Measurements from ENCODE around the gene SLC2A13.

Gene SLC2A13

DNA sequence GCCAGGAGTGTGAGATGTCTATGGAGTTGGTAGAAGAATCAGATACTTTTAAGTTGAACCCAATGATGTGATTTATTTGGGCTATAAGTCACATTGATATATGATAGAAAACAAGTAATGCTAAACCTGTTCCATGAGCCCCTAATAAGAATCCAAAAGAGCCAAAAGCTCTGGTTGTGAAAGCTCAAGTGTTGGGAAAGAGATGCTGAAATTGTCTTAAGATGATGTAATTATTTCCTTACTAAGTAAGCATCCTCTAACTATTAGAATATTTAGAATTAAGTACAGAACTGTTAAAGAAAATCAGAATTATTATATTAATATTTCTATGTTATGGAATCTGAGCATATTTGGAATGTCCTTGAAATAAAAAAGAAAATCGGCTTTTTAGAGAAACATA is 17.6 kb upstream of the SLC2A13 start:
- Histone ChIP-seq H3K4me2 (ENCODE audit: low read length) (no peak overlapping the region), H3K14ac (ENCODE audit: low read length) (no peak overlapping the region), H3K4me1 (ENCODE audit: control insufficient read depth in 1 of 2, insufficient read depth in 2 of 2, low read length in 2 of 2) (no peaks in the 10 kb centered on the region), H3K79me1 (ENCODE audit: low read length) (no peaks in the 10 kb centered on the region), H2AK5ac (ENCODE audit: low read length) (no peak overlapping the region), H2AFZ (ENCODE audit: insufficient read depth, low read length, poor library complexity) (no peak overlapping the region), H3K18ac (ENCODE audit: low read length) (no peak overlapping the region), H3K9me3 (ENCODE audit: insufficient read depth, low read depth, low read length) (no peaks in the 10 kb centered on the region), H3K4me3 (ENCODE audit: low read depth, low read length) (no peak overlapping the region), H3K23ac (ENCODE audit: low read length) (no peak overlapping the region), H4K12ac (ENCODE audit: low read depth, low read length) (no peak overlapping the region), H3K4ac (ENCODE audit: low read depth, low read length) (no peak overlapping the region), H2BK120ac (ENCODE audit: insufficient read depth, low read length, poor library complexity) (no peak overlapping the region), H3K36me3 (ENCODE audit: control insufficient read depth in 1 of 2, insufficient read depth in 2 of 2, low read length in 2 of 2) (no peaks in the 10 kb centered on the region), H2BK5ac (ENCODE audit: low read depth, low read length, poor library complexity) (no peak overlapping the region), H3K27me3 (ENCODE audit: insufficient read depth, low read length) (no peaks in the 10 kb centered on the region), H4K91ac (ENCODE audit: low read depth, low read length) (no peak overlapping the region), H4K8ac (ENCODE audit: low read depth, low read length) (no peak overlapping the region), H3K9ac (ENCODE audit: low read length) (no peak overlapping the region), H3K79me2 (ENCODE audit: control insufficient read depth, insufficient read depth, low read length, poor library complexity) (no peaks in the 10 kb centered on the region), H3K27ac (ENCODE audit: low read depth, low read length) (no peak overlapping the region), H2BK12ac (ENCODE audit: low read length) (no peak overlapping the region)
- no CpG with 5 or more reads among the region's 1 CpG for WGBS (ENCODE audit: extremely low coverage, insufficient coverage, insufficient read length)
- peak in 1 of 2 donors; percentile 15 for DNase-seq

DNA sequence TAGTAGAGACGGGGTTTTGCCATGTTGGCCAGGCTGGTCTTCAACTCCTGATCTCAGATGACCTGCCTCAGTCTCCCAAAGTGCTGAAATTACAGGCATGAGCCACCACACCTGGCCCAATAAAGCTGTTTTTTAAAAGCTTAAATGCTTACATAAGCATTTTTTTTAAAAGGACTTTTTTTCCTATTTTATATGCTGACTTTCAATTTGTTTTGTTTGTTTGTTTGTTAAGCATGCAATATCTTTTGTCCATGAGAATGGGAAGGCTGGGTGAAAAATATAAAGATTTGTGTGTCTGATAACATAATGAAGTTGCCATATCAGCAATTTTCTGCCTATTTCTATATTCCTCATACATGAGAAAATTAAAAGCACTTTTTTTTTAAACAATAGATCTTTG is 17.0 kb upstream of the SLC2A13 start:
- H2BK120ac ChIP-seq (ENCODE audit: insufficient read depth, low read length, poor library complexity): no peak overlapping the region
- no peak overlapping the region for H3K4me3 ChIP-seq (ENCODE audit: low read depth, low read length)
- H3K27me3 ChIP-seq (ENCODE audit: insufficient read depth, low read length): no peaks in the 10 kb centered on the region
- H3K4me2 ChIP-seq (ENCODE audit: low read length): no peak overlapping the region
- no peaks in the 10 kb centered on the region for H3K79me2 ChIP-seq (ENCODE audit: control insufficient read depth, insufficient read depth, low read length, poor library complexity)
- no peak overlapping the region for H2BK12ac ChIP-seq (ENCODE audit: low read length)
- no peak overlapping the region for H3K4ac ChIP-seq (ENCODE audit: low read depth, low read length)
- H3K14ac ChIP-seq (ENCODE audit: low read length): no peak overlapping the region
- no peak overlapping the region for H3K23ac ChIP-seq (ENCODE audit: low read length)
- H4K12ac ChIP-seq (ENCODE audit: low read depth, low read length): no peak overlapping the region
- no peaks in the 10 kb centered on the region for H3K4me1 ChIP-seq (ENCODE audit: control insufficient read depth in 1 of 2, insufficient read depth in 2 of 2, low read length in 2 of 2)
- no peak overlapping the region for H3K18ac ChIP-seq (ENCODE audit: low read length)
- H3K36me3 ChIP-seq (ENCODE audit: control insufficient read depth in 1 of 2, insufficient read depth in 2 of 2, low read length in 2 of 2): no peaks in the 10 kb centered on the region
- no peak overlapping the region for H4K8ac ChIP-seq (ENCODE audit: low read depth, low read length)
- H4K91ac ChIP-seq (ENCODE audit: low read depth, low read length): no peak overlapping the region
- DNase-seq: no peak
- no peak overlapping the region for H3K9ac ChIP-seq (ENCODE audit: low read length)
- no peak overlapping the region for H2AFZ ChIP-seq (ENCODE audit: insufficient read depth, low read length, poor library complexity)
- H2BK5ac ChIP-seq (ENCODE audit: low read depth, low read length, poor library complexity): no peak overlapping the region
- no peak overlapping the region for H3K27ac ChIP-seq (ENCODE audit: low read depth, low read length)
- no CpG with 5 or more reads among the region's 1 CpG for WGBS (ENCODE audit: extremely low coverage, insufficient coverage, insufficient read length)
- H3K79me1 ChIP-seq (ENCODE audit: low read length): no peaks in the 10 kb centered on the region
- H2AK5ac ChIP-seq (ENCODE audit: low read length): no peak overlapping the region
- no peaks in the 10 kb centered on the region for H3K9me3 ChIP-seq (ENCODE audit: insufficient read depth, low read depth, low read length)

DNA sequence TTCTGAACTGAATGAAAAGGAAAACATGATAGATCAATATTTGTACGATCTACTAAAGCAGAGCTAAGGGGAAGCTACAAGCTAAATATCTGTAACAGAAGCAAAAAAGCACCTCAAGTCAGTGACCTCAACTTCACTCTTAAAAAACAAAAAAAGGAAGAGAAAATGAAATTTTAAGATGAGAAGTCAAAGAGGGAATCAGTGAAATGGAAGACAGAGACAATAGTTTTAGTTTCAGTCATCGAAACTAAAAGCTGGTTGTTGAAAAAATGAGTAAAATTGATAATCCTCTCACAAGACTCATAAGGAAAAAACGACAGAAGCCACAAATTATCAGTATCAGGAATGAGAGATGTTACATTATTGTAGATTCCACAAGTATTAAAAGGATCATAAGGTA is 11.9 kb upstream of the SLC2A13 start:
- WGBS (ENCODE audit: extremely low coverage, insufficient coverage, insufficient read length): no CpG with 5 or more reads among the region's 3 CpGs
- H3K9me3 ChIP-seq (ENCODE audit: insufficient read depth, low read depth, low read length): no peaks in the 10 kb centered on the region
- H3K4me1 ChIP-seq (ENCODE audit: control insufficient read depth in 1 of 2, insufficient read depth in 2 of 2, low read length in 2 of 2): no peaks in the 10 kb centered on the region
- H3K4ac ChIP-seq (ENCODE audit: low read depth, low read length): no peak overlapping the region
- no peak overlapping the region for H3K14ac ChIP-seq (ENCODE audit: low read length)
- no peaks in the 10 kb centered on the region for H3K79me1 ChIP-seq (ENCODE audit: low read length)
- H4K12ac ChIP-seq (ENCODE audit: low read depth, low read length): no peak overlapping the region
- no peak for DNase-seq
- H2BK12ac ChIP-seq (ENCODE audit: low read length): no peak overlapping the region
- no peak overlapping the region for H2AFZ ChIP-seq (ENCODE audit: insufficient read depth, low read length, poor library complexity)
- no peak overlapping the region for H4K8ac ChIP-seq (ENCODE audit: low read depth, low read length)
- no peak overlapping the region for H3K4me3 ChIP-seq (ENCODE audit: low read depth, low read length)
- no peak overlapping the region for H4K91ac ChIP-seq (ENCODE audit: low read depth, low read length)
- H3K27ac ChIP-seq (ENCODE audit: low read depth, low read length): no peak overlapping the region
- no peaks in the 10 kb centered on the region for H3K79me2 ChIP-seq (ENCODE audit: control insufficient read depth, insufficient read depth, low read length, poor library complexity)
- H3K4me2 ChIP-seq (ENCODE audit: low read length): no peak overlapping the region
- H2BK5ac ChIP-seq (ENCODE audit: low read depth, low read length, poor library complexity): no peak overlapping the region
- H2BK120ac ChIP-seq (ENCODE audit: insufficient read depth, low read length, poor library complexity): no peak overlapping the region
- H2AK5ac ChIP-seq (ENCODE audit: low read length): no peak overlapping the region
- H3K18ac ChIP-seq (ENCODE audit: low read length): no peak overlapping the region
- no peaks in the 10 kb centered on the region for H3K36me3 ChIP-seq (ENCODE audit: control insufficient read depth in 1 of 2, insufficient read depth in 2 of 2, low read length in 2 of 2)
- H3K9ac ChIP-seq (ENCODE audit: low read length): no peak overlapping the region
- H3K23ac ChIP-seq (ENCODE audit: low read length): no peak overlapping the region
- H3K27me3 ChIP-seq (ENCODE audit: insufficient read depth, low read length): no peaks in the 10 kb centered on the region

DNA sequence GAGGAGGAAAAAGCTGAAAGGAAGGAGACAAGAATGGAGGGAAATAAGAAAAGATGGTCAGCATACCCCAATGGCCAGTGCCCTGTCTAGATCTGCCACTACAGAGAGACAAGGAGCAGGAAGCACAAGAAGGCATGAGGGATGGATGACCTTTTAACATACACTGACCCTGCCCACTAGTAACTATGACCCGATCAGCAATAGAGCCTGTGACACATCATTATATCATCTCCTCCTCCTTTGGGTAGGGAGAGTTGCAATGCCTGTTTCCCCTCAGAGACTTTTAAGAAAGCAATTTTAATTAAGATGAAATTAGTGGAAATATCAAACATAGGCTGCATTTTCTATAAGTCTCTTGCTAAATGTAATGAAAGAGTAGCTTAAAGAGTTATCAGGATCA is 4.7 kb upstream of the SLC2A13 start:
- Histone ChIP-seq H4K91ac (ENCODE audit: low read depth, low read length) (no peak overlapping the region), H3K4me3 (ENCODE audit: low read depth, low read length) (no peak overlapping the region), H3K4me2 (ENCODE audit: low read length) (no peak overlapping the region), H3K27me3 (ENCODE audit: insufficient read depth, low read length) (no peaks in the 10 kb centered on the region), H3K14ac (ENCODE audit: low read length) (no peak overlapping the region), H3K4me1 (ENCODE audit: control insufficient read depth in 1 of 2, insufficient read depth in 2 of 2, low read length in 2 of 2) (no peaks in the 10 kb centered on the region), H3K4ac (ENCODE audit: low read depth, low read length) (no peak overlapping the region), H3K9ac (ENCODE audit: low read length) (no peak overlapping the region), H3K27ac (ENCODE audit: low read depth, low read length) (no peak overlapping the region), H3K79me1 (ENCODE audit: low read length) (peaks cover 2% of the 10 kb centered on the region), H4K12ac (ENCODE audit: low read depth, low read length) (no peak overlapping the region), H2BK120ac (ENCODE audit: insufficient read depth, low read length, poor library complexity) (no peak overlapping the region), H2BK5ac (ENCODE audit: low read depth, low read length, poor library complexity) (no peak overlapping the region), H3K18ac (ENCODE audit: low read length) (no peak overlapping the region), H3K79me2 (ENCODE audit: control insufficient read depth, insufficient read depth, low read length, poor library complexity) (no peaks in the 10 kb centered on the region), H4K8ac (ENCODE audit: low read depth, low read length) (no peak overlapping the region), H2AFZ (ENCODE audit: insufficient read depth, low read length, poor library complexity) (no peak overlapping the region), H2AK5ac (ENCODE audit: low read length) (no peak overlapping the region), H3K9me3 (ENCODE audit: insufficient read depth, low read depth, low read length) (peaks cover 2% of the 10 kb centered on the region), H3K36me3 (ENCODE audit: control insufficient read depth in 1 of 2, insufficient read depth in 2 of 2, low read length in 2 of 2) (no peaks in the 10 kb centered on the region), H2BK12ac (ENCODE audit: low read length) (no peak overlapping the region), H3K23ac (ENCODE audit: low read length) (no peak overlapping the region)
- WGBS (ENCODE audit: extremely low coverage, insufficient coverage, insufficient read length): no CpG with 5 or more reads among the region's 1 CpG
- no peak for DNase-seq
